ENCODE measurements around the gene CDH26.

GRCh38 chr20:60043435-60043834 is 85.2 kb downstream of the CDH26 start:
- TF ChIP-seq SAFB2 (CRISPR knock-in tag; IDR thresholded peaks at IDR 0.05; ENCODE audit: borderline replicate concordance, low read depth) (no peak), ZNF143 (CRISPR knock-in tag; IDR thresholded peaks at IDR 0.05) (no peak), NFRKB (IDR thresholded peaks at IDR 0.05) (no peak), DPF2 (CRISPR knock-in tag; IDR thresholded peaks at IDR 0.05; ENCODE audit: borderline replicate concordance, low read depth) (no peak), MXI1 (IDR thresholded peaks at IDR 0.05; ENCODE audit: borderline replicate concordance, low read depth, low read length) (no peak), ZMYM4 (CRISPR knock-in tag; IDR thresholded peaks at IDR 0.05) (no peak), ZNF597 (CRISPR knock-in tag; IDR thresholded peaks at IDR 0.05) (no peak), RBM22 (optimal IDR thresholded peaks at IDR 0.05; ENCODE audit: low read length) (no peak)

All from HepG2 (cell line).